Measurements from ENCODE around the gene PRDX2. TPM values are rescaled to one million over a fixed set of nuclear protein-coding genes. Genes with fewer than 3 reads are reported as not detected.

Gene PRDX2
- total and polyA plus RNA-seq, 2 experiments from 2014 or later, result 346 to 465 TPM

DNA sequence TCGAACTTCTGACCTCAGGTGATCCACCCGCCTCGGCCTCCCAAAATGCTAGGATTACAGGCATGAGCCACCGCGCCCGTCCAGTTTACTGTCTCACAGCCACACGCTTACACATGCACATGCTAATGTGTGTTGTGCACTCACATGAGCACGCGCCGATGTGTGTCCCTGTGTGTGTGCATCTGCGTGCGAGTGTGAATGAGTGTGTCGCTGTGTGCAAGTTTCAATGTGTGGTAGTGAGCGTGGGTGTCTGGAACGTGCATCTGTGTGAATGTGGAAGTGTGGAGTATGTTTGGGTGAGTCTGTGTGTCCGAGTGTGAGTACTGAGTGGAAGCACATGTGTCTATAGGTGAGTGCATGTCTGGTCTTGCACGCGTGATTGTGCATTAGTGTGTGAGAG lies 40.9 kb upstream of the PRDX2 start (continued):
- TF ChIP-seq, protein P1, sequence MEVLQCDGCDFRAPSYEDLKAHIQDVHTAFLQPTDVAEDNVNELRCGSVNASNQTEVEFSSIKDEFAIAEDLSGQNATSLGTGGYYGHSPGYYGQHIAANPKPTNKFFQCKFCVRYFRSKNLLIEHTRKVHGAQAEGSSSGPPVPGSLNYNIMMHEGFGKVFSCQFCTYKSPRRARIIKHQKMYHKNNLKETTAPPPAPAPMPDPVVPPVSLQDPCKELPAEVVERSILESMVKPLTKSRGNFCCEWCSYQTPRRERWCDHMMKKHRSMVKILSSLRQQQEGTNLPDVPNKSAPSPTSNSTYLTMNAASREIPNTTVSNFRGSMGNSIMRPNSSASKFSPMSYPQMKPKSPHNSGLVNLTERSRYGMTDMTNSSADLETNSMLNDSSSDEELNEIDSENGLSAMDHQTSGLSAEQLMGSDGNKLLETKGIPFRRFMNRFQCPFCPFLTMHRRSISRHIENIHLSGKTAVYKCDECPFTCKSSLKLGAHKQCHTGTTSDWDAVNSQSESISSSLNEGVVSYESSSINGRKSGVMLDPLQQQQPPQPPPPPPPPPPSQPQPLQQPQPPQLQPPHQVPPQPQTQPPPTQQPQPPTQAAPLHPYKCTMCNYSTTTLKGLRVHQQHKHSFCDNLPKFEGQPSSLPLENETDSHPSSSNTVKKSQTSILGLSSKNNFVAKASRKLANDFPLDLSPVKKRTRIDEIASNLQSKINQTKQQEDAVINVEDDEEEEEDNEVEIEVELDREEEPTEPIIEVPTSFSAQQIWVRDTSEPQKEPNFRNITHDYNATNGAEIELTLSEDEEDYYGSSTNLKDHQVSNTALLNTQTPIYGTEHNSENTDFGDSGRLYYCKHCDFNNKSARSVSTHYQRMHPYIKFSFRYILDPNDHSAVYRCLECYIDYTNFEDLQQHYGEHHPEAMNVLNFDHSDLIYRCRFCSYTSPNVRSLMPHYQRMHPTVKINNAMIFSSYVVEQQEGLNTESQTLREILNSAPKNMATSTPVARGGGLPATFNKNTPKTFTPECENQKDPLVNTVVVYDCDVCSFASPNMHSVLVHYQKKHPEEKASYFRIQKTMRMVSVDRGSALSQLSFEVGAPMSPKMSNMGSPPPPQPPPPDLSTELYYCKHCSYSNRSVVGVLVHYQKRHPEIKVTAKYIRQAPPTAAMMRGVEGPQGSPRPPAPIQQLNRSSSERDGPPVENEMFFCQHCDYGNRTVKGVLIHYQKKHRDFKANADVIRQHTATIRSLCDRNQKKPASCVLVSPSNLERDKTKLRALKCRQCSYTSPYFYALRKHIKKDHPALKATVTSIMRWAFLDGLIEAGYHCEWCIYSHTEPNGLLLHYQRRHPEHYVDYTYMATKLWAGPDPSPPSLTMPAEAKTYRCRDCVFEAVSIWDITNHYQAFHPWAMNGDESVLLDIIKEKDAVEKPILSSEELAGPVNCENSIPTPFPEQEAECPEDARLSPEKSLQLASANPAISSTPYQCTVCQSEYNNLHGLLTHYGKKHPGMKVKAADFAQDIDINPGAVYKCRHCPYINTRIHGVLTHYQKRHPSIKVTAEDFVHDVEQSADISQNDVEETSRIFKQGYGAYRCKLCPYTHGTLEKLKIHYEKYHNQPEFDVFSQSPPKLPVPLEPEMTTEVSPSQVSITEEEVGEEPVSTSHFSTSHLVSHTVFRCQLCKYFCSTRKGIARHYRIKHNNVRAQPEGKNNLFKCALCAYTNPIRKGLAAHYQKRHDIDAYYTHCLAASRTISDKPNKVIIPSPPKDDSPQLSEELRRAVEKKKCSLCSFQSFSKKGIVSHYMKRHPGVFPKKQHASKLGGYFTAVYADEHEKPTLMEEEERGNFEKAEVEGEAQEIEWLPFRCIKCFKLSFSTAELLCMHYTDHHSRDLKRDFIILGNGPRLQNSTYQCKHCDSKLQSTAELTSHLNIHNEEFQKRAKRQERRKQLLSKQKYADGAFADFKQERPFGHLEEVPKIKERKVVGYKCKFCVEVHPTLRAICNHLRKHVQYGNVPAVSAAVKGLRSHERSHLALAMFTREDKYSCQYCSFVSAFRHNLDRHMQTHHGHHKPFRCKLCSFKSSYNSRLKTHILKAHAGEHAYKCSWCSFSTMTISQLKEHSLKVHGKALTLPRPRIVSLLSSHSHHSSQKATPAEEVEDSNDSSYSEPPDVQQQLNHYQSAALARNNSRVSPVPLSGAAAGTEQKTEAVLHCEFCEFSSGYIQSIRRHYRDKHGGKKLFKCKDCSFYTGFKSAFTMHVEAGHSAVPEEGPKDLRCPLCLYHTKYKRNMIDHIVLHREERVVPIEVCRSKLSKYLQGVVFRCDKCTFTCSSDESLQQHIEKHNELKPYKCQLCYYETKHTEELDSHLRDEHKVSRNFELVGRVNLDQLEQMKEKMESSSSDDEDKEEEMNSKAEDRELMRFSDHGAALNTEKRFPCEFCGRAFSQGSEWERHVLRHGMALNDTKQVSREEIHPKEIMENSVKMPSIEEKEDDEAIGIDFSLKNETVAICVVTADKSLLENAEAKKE (CRISPR knock-in tag; IDR thresholded peaks at IDR 0.05), result no peak
- no peak for TF ChIP-seq EZH2 (IDR thresholded peaks at IDR 0.05; ENCODE audit: low read depth, unreplicated experiment)
- no peak for TF ChIP-seq STAT1 (IDR thresholded peaks at IDR 0.05; ENCODE audit: unreplicated experiment)
- TF ChIP-seq CREB1 (CRISPR knock-in tag; IDR thresholded peaks at IDR 0.05; ENCODE audit: low read depth), result no peak
- no peak for TF ChIP-seq NANOG (IDR thresholded peaks at IDR 0.05; ENCODE audit: borderline replicate concordance)
- TF ChIP-seq, protein P2, sequence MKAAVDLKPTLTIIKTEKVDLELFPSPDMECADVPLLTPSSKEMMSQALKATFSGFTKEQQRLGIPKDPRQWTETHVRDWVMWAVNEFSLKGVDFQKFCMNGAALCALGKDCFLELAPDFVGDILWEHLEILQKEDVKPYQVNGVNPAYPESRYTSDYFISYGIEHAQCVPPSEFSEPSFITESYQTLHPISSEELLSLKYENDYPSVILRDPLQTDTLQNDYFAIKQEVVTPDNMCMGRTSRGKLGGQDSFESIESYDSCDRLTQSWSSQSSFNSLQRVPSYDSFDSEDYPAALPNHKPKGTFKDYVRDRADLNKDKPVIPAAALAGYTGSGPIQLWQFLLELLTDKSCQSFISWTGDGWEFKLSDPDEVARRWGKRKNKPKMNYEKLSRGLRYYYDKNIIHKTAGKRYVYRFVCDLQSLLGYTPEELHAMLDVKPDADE (IDR thresholded peaks at IDR 0.05), result no peak

DNA sequence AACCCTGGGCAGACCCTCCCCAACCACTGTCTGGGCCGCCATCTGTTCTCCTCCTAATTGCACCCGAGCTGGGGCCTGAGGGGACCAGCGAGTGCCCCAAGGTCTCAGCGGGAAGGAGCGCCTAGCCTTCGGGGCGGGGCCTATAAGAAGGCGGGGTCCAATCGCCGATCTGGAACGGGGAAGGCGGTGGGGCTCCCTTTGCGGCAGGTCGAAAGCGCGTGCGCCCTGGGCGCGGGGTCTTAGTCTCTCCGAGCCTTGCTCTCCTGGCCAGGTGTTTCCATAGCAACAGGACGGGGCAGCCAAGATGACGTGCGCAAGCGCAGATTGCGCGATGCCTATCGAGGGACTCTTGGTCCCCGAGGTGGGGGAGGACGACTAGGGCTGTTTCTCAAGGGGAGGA lies 39.5 kb upstream of the PRDX2 start:
- H3F3A ChIP-seq (replicated peaks; ENCODE audit: low read depth), result peaks cover 40% of the 10 kb centered on the region
- peaks cover 8% of the 10 kb centered on the region for H3K79me2 ChIP-seq (replicated peaks; ENCODE audit: insufficient read depth)
- Mint-ChIP-seq H3K9me3 (no peaks in the 10 kb centered on the region; the same call in 2 of the 3 replicates), H3K36me3 (ENCODE audit: low read depth) (peaks cover 9% of the 10 kb centered on the region; the same call in 1 of the 3 replicates), H3K4me3 (peak overlapping the region; percentile 79), H3K4me1 (peaks cover 40% of the 10 kb centered on the region), H3K27ac (peak overlapping the region; percentile 98), H3K27me3 (ENCODE audit: insufficient read depth, low read depth, poor library complexity) (peaks cover 17% of the 10 kb centered on the region)
- H3K4me1 ChIP-seq (ENCODE audit: insufficient read depth), result peaks cover 19% of the 10 kb centered on the region
- no peaks in the 10 kb centered on the region for H3K27me3 ChIP-seq (ENCODE audit: insufficient read depth)
- peak; percentile 73 for ATAC-seq
- H3K4me2 ChIP-seq, result peak overlapping the region; percentile 76
- TF ChIP-seq JUNB (IDR thresholded peaks at IDR 0.05; ENCODE audit: unreplicated experiment) (no peak), CREB1 (CRISPR knock-in tag; IDR thresholded peaks at IDR 0.05; ENCODE audit: low read depth) (0 out of 2 replicates have a peak, but pooled peaks have one; percentile 26), STAT1 (IDR thresholded peaks at IDR 0.05; ENCODE audit: unreplicated experiment) (no peak)
- TF ChIP-seq, protein P2 (IDR thresholded peaks at IDR 0.05), result no peak
- peak overlapping the region; percentile 78 for H3K27ac ChIP-seq (ENCODE audit: low read depth)
- H2AFZ ChIP-seq, result no peak overlapping the region
- H3K9me2 ChIP-seq (ENCODE audit: insufficient read depth), result no peaks in the 10 kb centered on the region
- no peaks in the 10 kb centered on the region for H3K36me3 ChIP-seq (ENCODE audit: insufficient read depth)
- H3K4me3 ChIP-seq, result peak overlapping the region; percentile 54
- DNase-seq (ENCODE audit: low spot score), result peak; percentile 100
- H4K20me1 ChIP-seq (replicated peaks; ENCODE audit: insufficient read depth), result peaks cover 11% of the 10 kb centered on the region
